GM12878 (cell line): ENCODE results near the gene DFFA.

Experiments
- FOS ChIP-seq: IDR thresholded peaks from 3 replicates; pipeline ENCODE4 v1.6.1; 2011; ENCODE audit warnings: borderline replicate concordance; ENCODE audit not compliant: insufficient read length; ENCODE audit errors: extremely low read depth
- MXI1 ChIP-seq: fragments of 150-350 bp; IDR thresholded peaks from 2 replicates; pipeline ENCODE4 v1.6.1; 2011; ENCODE audit warnings: low read depth, mild to moderate bottlenecking, inconsistent platforms, low read length, improper control_type of control experiment
- POLR2A ChIP-seq: IDR thresholded peaks from 2 replicates; pipeline ENCODE4 v1.6.1; 2011; ENCODE audit warnings: low read depth, mild to moderate bottlenecking, low read length
- TF ChIP-seq, protein P1 (sequence below), 3 experiments: IDR thresholded peaks in 2 of 3; conservative IDR thresholded peaks in 1 of 3; 2 replicates each; pipeline ENCODE4 v1.5.1; 2011; ENCODE audit warnings: low read depth in 3 of 3, low read length in 3 of 3, mild to moderate bottlenecking in 3 of 3, control low read depth in 2 of 3, moderate library complexity in 2 of 3, inconsistent platforms in 1 of 3, mixed read lengths in 1 of 3; ENCODE audit not compliant: control insufficient read depth in 2 of 3, insufficient read depth in 1 of 3; ENCODE audit errors: extremely low read depth in 1 of 3

DNA sequence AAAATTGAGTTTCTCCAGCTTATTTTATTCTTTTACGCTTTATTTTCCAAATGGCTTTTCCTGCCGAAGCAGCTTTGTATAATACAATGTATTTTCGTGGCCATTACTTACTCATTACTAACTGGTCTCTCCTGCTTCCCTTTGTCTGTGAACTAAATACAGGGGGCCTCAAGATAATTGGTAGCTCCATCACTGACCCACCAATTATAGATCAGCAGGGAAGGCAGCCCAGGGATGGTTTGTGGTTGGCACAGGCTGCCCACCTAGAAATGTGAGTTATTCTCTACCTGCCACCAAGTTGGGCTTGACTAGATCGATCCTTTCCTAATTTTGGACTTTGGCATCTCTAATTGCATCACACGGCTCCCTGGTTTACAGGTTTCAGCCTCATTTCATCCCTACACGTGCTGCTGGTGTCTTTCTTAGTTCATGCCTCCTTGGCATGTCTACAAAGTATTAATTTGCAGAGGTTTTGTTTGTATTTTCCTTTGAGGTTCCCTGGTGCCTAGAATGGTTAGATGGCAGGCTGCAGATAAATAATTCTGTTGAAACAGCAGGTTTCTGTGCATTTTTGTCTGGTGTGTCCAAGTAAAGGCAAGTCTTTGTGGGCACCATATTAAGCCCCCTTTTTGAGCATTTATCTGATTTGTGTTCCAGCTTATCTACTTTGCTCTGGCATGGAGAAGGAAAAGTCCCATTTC, 37.6 kb upstream of the DFFA start:
- TF ChIP-seq FOS (no peak), POLR2A (no peak), MXI1 (no peak)
- TF ChIP-seq, protein P1, sequence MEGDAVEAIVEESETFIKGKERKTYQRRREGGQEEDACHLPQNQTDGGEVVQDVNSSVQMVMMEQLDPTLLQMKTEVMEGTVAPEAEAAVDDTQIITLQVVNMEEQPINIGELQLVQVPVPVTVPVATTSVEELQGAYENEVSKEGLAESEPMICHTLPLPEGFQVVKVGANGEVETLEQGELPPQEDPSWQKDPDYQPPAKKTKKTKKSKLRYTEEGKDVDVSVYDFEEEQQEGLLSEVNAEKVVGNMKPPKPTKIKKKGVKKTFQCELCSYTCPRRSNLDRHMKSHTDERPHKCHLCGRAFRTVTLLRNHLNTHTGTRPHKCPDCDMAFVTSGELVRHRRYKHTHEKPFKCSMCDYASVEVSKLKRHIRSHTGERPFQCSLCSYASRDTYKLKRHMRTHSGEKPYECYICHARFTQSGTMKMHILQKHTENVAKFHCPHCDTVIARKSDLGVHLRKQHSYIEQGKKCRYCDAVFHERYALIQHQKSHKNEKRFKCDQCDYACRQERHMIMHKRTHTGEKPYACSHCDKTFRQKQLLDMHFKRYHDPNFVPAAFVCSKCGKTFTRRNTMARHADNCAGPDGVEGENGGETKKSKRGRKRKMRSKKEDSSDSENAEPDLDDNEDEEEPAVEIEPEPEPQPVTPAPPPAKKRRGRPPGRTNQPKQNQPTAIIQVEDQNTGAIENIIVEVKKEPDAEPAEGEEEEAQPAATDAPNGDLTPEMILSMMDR (IDR thresholded peaks at IDR 0.05 in 2 of 3, conservative IDR thresholded peaks at IDR 0.05 in 1 of 3; ENCODE audit: control insufficient read depth in 2 of 3, extremely low read depth in 1 of 3, insufficient read depth in 1 of 3, low read depth in 3 of 3, low read length in 3 of 3) = no peak
